SH-SY5Y (cell line): ENCODE measurements around the gene NUP214.

ENCODE experiments used
- GATA2 ChIP-seq: IDR thresholded peaks from 2 replicates; pipeline ENCODE4 v1.6.1; 2011; ENCODE audit warnings: mild to moderate bottlenecking, low read depth, low read length
- GATA3 ChIP-seq: IDR thresholded peaks from 2 replicates; pipeline ENCODE4 v1.6.1; 2011; ENCODE audit warnings: low read depth, mild to moderate bottlenecking, low read length, moderate library complexity

The NUP214 gene

DNA sequence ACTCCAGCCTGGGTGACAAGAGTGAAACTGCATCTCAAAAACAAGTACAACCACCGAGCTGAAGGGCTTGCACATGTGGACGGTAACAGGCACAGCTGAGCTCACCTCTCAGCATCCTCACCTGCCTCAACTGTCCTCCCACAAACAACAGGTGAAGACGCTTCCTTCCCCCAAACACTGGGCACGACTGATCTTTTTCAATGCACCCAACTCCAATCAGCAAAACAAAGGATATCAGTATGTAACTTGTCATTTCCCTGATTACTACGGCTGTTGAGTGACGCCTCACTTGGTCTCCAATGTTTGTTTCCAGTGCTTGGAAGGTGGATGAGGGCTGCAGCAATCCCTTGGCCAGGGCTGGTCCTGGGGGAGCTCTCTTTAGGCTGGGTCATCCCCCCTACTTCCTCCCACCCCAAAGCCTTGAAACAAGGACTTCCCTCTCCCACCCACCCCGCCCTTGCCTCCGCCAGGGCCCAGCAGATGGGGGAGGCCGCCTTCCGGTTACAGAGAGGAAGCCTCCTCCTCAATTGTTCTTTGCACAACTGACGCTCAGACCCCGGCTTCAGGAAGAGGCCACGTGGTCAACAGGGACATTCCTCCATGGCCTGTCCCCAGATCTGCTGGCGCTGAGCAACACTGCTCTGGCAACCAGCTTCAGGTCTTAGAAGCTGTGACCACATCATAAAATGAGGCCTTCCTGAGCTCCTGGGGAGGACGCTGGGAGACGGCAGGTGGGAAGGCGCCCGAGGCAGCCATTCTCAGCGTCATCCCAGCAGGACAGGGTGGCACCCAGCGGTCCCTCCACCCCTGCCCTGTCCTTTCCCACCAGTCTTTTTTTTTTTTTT is 145.0 kb downstream of the NUP214 start:
- no peak for TF ChIP-seq GATA2
- no peak for TF ChIP-seq GATA3

DNA sequence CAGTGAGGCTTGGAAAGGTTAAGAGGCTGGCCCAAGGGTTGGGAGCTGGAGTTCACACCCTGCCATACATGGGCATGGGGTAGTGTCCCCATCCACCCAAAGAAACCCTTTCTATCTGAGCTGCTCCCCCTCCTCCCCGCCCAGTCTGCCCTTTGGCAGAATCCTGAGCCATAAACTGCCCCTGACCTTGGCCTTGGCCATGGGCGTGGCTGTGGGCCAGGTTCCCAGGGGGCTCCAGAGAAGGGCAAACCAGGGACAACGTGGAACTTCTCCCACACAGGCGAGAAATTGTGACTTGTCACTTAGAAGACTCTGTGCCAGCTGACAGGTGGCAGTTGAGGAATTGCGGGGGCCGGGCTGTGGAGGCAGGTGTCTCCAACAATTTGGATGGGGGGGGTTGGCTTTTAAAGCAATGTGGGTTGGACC is 146.1 kb downstream of the NUP214 start:
- no peak for TF ChIP-seq GATA3
- no peak for TF ChIP-seq GATA2

DNA sequence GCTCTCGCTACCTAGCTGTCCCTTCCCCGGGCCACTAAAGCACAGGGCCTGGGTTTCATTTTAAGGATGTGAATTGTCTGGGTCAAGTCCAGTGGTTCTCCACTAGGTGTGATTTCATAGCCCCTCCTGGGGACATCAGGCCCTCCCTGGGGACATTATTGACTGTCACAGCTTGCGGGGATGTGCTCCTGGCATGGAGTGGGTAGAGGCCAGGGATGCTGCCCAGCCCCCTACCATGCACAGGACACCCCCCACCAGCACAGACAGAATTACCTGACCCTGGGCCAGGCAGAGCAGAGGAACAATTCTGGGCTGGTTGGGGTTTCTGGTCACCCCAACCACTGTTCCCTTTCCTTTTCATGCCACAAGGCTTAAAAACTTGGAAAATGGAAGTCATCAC is 146.8 kb downstream of the NUP214 start:
- TF ChIP-seq GATA3 (no peak), GATA2 (no peak)

DNA sequence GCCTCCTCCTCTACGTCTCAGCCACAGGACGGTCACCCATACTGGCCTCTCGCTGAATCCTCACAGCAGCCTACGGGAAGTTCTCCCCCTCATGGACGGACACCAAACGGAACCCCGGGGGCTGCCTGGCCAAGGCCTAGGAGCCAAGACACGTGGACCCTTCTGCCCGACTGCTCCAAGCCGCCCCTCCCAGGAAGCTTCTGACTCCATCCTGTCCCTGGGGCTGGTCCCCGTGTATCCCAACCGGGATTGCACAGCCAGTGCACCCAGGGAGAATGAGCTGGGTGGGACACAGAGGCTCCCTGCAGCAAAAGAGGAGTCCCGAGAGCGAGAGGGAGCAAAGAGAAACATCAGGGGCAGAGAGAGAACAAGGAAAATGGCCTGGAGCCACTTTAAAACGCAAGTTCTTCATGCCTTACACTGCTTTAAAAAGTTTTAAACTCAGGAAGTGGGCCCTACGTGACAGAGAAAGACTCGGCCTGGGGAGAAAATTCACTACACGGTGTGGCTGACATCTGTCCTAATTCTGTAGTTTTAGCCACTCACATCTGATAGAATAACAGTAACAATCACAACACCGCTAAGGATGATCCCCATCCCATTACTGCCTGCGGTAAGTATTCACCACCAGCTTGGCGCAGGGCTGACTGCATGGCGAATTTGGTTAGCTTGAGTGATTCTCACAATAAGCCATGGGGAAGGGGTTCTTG is 147.9 kb downstream of the NUP214 start:
- TF ChIP-seq GATA2 = no peak
- TF ChIP-seq GATA3 = no peak

DNA sequence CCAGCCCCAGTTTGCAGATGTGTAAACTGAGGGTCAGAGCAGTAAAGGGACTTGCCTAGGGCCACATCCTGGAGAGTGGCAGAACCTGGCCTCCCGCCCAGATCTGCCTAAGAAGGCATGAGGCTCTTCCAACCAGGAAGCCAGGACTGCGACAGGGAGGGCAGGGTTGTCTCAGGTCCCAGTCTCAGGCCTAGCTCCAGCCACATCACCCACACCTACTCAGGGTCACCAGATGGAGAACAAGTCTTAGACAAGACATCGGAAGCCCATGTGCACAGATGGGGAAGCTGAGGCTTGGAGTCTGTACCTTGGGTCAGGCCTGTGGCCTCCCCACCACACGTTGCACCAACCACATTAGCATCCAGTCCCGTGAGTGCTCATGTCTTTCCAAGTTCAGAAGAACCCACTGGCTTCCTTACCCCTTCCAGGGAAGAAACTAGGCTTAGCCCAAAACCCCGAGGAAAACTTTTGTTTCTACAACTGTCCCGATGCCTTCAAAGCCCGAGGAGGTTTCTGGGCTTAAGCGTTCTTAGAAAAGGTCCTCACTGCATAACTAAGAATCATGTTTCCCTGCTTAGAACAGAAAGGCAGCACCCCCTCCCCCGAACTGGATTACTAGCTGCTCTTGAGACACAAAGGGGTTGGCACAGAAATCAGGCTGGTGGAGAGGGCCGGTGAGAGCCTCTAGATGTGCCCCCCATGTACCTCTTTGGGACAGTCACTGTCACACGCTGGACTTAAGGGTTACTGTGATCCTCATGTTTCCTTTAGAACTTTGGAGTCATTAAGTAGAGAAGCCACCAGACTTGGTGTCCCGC is 148.7 kb downstream of the NUP214 start:
- TF ChIP-seq GATA2 = no peak
- TF ChIP-seq GATA3 = no peak

DNA sequence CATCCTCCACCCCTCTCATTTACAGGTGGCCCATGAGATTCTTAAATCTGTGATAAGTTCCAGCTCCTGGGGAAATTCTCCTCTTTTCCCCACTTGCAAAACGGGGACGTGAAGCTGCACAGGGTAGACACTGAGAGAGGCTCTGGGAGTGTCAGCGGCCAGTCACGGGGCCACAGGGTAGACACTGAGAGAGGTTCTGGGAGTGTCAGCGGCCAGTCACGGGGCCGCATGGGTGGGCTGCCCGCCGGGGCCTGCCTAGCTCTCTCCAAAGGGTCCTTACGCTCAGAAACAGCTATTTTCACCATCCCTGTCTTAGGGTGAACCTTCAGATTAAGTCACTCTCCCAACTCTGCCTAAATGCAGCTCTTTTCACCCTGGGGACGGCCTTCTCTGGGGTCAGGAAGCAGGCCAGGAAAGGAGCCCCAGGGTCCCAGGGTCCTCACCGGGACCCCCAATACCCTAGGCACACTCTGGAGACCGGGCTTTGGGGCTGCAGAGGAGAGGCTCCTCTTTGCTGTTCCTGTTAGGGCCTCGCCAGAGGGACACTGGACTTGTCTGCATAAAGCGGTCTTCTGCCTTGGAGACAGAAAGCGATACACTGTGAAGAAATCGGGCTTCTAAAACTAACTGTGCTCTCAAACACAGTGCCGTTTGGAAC is 149.4 kb downstream of the NUP214 start:
- TF ChIP-seq GATA2 (no peak), GATA3 (no peak)

DNA sequence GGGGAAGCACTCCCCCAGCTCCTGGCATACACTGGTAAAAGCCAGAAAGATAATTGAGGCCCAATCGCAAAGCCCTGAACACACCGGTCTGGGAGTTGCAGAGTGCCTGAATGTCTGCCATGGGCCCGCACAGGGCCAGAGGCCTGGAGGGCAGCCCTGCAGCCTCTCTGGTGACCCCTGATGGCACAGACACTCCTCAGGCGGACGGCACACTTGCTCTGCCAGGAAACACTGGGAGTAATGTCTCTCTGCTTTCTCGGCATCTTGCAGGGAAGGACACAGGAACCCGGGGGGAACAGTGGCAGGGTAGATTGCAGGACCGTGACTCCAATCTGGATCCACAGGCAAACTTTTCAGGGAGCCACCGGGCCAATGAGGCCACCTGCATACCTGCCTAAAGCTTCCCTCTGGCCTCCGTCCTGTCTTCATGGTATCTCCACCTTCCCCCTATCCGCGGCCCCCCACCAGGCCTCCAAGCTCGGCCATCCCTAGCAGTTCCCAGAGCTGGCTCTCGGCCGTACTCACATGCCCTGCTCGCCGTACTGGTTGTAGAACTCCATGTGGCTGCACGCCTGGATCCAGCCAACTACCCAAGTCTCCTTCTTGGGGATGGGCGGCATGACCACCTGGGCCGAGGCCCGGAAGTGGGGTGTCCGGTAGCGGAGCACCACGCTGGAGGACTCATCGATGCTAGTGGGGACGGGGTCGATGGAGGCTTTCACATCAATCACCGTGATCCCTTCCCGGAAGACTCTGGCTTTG is 150.1 kb downstream of the NUP214 start:
- TF ChIP-seq GATA3 = no peak
- TF ChIP-seq GATA2 = no peak

DNA sequence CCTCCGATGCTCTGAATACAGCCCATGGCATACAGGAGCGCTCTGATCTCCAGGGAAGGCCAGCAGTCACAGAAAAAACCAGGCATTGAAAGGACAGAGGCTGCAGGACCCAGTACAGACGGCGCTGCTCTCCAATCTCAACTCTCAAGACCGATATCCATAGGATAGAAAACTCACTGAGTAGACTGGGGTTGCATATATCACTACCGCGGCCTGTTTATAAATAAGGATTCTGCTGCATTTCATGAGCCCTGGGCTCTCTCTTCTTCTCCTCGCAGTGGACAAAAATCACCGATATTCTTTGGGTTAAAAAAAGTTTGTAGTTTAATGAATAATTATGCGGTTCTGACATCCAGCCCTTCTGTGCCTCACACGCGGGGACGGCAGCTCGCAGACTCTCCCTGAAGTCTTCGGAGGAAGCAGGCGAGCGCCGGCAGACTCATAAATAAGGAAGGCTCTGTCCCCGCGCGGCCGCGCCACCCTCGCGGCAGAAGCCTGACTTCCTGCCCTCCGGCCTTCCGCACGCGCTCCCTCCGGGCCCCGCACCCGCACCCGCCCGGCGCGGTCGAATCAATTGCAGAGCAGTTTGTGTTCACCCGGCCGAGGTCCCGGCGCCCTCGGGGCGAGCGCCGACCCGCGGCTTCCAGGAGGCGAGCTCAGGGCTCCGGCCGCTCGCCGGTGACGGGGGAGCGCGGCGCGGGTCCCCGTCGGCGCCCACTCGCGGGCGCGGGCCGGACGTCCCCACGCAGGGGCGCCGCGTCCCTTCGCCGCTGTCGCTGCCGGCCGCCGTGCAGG is 150.9 kb downstream of the NUP214 start, which contains the start of gene FAM78A:
Gene FAM78A (minus strand): TSS at position 417 of the 795 bp plus-strand sequence. CDS start 331 bp downstream, at position 86.
- TF ChIP-seq GATA3 (no peak), GATA2 (no peak)

DNA sequence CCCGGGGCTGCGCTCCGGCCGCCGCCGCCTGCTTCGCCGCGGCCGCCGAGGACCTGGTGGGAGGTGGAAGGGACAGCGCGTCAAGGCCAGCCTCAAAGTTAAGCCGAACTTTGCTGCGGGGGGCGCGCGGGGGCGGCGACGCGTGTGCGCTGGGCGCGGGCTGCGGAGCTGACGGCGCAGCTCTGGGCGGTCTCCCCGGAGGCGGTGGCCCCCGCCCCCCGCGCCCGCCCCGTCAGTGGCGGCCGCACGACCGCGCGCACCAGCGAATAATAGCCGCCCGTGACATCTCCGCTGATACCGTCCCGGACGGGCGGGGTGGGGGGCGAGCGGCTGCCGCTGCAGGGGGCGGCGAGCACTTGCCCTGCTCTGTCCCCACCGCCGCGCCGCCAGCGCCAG is 151.5 kb downstream of the NUP214 start:
- TF ChIP-seq GATA2 = no peak
- TF ChIP-seq GATA3 = no peak

DNA sequence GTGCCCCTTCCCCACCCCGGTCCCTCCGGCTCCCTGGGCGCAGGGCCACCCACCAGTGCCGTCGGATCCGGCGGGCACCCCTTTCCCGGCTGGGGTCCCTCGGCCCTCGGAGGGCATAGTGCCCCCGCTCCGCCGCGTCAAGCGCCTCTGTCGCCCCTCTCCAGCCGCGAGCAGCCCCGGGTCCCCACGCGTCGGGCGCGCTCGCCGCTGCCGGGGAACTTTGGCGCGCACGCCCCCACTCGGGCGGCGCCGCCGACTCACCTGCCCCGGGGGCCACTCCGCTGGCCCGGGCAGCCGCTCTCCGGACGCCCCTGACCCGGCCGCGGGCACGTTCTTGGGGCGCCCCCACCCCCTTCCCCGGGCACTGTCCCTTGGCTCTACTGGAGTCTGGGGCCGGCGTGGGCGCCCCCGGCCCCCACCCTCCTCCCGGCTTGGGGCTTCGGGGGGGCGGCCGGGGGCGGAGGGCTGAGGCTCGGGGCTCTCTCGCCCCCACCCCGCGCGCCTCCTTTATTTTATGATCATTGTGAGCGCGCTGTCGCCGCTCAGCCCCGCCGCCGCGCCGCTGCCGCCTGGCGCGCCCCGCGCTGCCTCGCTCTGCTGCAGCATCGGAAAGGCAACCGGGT is 152.0 kb downstream of the NUP214 start:
- TF ChIP-seq GATA2 (no peak), GATA3 (no peak)

DNA sequence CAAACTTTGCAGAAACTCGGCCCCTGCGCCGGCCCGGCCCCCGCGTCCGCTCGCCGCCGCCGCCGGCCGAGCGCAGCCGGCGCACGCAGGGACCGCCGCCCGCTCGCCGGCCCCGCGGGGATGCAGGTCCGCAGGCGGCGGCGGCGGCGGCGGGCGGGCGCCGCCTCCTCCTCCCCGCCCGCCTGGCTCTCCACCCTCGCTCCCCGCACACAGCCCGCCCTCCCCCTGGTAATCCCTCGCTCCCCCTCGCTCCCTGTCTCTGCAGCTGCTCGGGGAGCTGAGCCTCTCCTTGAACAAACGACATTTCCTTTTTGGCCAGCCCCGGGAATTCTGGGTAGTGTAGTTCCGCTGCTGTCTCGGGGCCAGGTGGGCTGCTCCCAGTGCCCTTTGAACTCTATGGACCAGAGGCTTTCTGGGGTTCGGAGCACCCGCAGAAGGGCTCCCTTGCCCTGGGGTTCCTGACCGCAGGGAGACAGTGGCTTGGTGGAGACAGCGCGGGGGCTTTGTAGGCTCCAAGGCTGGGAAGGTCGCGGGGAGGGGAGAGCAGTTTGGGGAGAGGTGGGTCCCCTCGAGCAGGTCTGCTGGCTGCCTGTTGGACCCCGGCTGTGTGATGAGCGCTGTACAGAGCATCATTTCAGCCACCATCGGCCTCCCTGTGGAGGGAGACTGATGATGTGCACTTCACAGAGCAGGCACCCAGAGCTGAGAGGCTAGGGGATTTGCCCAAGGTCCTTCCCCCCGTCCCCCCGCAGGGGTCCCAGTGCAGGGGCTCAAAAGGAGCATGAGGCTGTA is 152.7 kb downstream of the NUP214 start:
- TF ChIP-seq GATA3 (no peak), GATA2 (no peak)

DNA sequence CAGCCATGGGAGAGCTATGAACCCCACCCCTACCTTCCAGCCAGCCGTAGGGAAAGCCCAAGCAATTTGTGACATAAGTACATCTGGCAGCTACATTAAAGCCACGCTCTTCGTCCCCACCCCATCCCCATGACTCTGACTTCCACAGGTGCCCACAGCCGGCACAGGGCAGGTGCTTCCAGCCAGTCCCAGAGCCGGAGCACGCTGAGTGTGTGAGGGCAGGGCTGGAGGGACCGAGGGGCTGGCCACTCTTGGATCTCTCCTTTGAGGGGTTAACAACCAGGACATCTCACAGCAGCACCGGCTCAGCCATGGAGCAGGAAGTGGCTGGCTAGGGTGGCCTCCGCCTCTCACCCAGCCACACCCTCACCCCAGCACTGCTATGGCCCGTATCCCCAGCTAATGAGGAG is 153.3 kb downstream of the NUP214 start:
- no peak for TF ChIP-seq GATA2
- TF ChIP-seq GATA3 = no peak
